ENCODE measurements around the gene SLC4A1AP. TPM values are rescaled to one million over a fixed set of nuclear protein-coding genes. Genes with fewer than 3 reads are reported as not detected.
"Not testable (repeated sequence)": the region's sequence is repeated elsewhere in the genome, so short reads cannot be mapped to it uniquely, and the experiment has no call there.

SLC4A1AP gene
- total RNA-seq, 1 experiment from 2014 or later: 19.8 TPM

DNA sequence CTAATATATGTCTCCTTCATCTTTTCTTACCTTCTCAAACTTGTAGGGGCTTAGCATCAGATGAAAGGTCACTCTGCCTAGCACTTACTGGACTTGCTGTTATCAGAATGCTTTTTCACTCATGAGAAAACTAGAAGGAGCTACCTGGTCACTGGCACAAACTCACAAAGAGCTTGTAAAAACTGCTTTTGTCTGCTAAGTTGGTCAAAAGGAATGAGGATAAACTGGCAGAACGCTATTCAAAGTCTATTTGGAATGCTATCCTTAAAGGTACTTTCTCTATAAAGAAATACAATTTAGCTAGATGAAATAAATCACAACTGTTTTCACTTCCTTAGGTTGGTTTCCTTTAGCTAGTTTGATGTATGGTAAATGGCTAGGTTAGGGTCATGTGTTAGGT, 37.4 kb upstream of the SLC4A1AP start:
- ATAC-seq; H3K4me2 ChIP-seq (ENCODE audit: low read length); CTCF ChIA-PET; H3K27me3 ChIP-seq (ENCODE audit: insufficient read depth, low read length); BruUV-seq (replicated peaks); H2AFZ ChIP-seq (ENCODE audit: low read depth, low read length, poor library complexity, severe bottlenecking); H3K9me2 ChIP-seq (ENCODE audit: insufficient read depth); H3K9me3 ChIP-seq (ENCODE audit: control insufficient read depth in 1 of 2, insufficient read depth in 1 of 2, low read depth in 1 of 2, low read length in 2 of 2); H3K4me3 ChIP-seq (replicated peaks in 1 of 2; ENCODE audit: low read depth in 1 of 2, low read length in 2 of 2); POLR2A ChIA-PET; H4K20me1 ChIP-seq (ENCODE audit: insufficient read depth); DNase-seq (ENCODE audit: low read depth, low spot score); RAD21 ChIA-PET (ENCODE audit: low non-redundant PET in 1 of 2, low total read pairs in 2 of 2, uncharacterized antibody in 2 of 2, unreplicated experiment in 2 of 2); H3K9ac ChIP-seq (ENCODE audit: low read length); H3K27ac ChIP-seq (ENCODE audit: low read depth, low read length): not testable (repeated sequence)
- H3K79me2 ChIP-seq (ENCODE audit: insufficient read depth, low read length): peaks cover 14% of the 10 kb centered on the region
- peaks cover 9 to 30% of the 10 kb centered on the region in 2 experiments for H3K4me1 ChIP-seq (ENCODE audit: control insufficient read depth in 1 of 2, insufficient read depth in 2 of 2, low read length in 2 of 2)
- H3K36me3 ChIP-seq (ENCODE audit: control insufficient read depth in 1 of 2, insufficient read depth in 2 of 2, low read length in 2 of 2): peaks cover 20 to 24% of the 10 kb centered on the region in 2 experiments; a peak in 3 of 4 replicates
- intact Hi-C loops (cut with micrococcal nuclease): loop anchor here (10.0 kb wide), 1 partner anchor 182 kb away; the partner anchor contains the start of gene KRTCAP3

GRCh38 chr2:27626921-27627320, 36.8 kb upstream of the SLC4A1AP start:
- CTCF ChIA-PET; H3K27ac ChIP-seq (ENCODE audit: low read depth, low read length); RAD21 ChIA-PET (ENCODE audit: low non-redundant PET in 1 of 2, low total read pairs in 2 of 2, uncharacterized antibody in 2 of 2, unreplicated experiment in 2 of 2); H3K27me3 ChIP-seq (ENCODE audit: insufficient read depth, low read length); H2AFZ ChIP-seq (ENCODE audit: low read depth, low read length, poor library complexity, severe bottlenecking); H3K4me3 ChIP-seq (replicated peaks in 1 of 2; ENCODE audit: low read depth in 1 of 2, low read length in 2 of 2); DNase-seq (ENCODE audit: low read depth, low spot score); H4K20me1 ChIP-seq (ENCODE audit: insufficient read depth); BruUV-seq (replicated peaks); POLR2A ChIA-PET; H3K9me3 ChIP-seq (ENCODE audit: control insufficient read depth in 1 of 2, insufficient read depth in 1 of 2, low read depth in 1 of 2, low read length in 2 of 2); ATAC-seq; H3K4me2 ChIP-seq (ENCODE audit: low read length); H3K9ac ChIP-seq (ENCODE audit: low read length); H3K9me2 ChIP-seq (ENCODE audit: insufficient read depth): not testable (repeated sequence)
- H3K36me3 ChIP-seq (ENCODE audit: control insufficient read depth in 1 of 2, insufficient read depth in 2 of 2, low read length in 2 of 2): peaks cover 14 to 22% of the 10 kb centered on the region in 2 experiments; a peak in 3 of 4 replicates
- H3K4me1 ChIP-seq (ENCODE audit: control insufficient read depth in 1 of 2, insufficient read depth in 2 of 2, low read length in 2 of 2): peaks cover 9 to 30% of the 10 kb centered on the region in 2 experiments
- peaks cover 14% of the 10 kb centered on the region for H3K79me2 ChIP-seq (ENCODE audit: insufficient read depth, low read length)
- intact Hi-C loops (cut with micrococcal nuclease): loop anchor here (10.0 kb wide), 1 partner anchor 182 kb away; the partner anchor contains the start of gene KRTCAP3

Measured in HCT116 (cell line).